PC-9 (cell line): ENCODE measurements around the gene OR2V1. TPM values are rescaled to one million over a fixed set of nuclear protein-coding genes. Genes with fewer than 3 reads are reported as not detected.

ENCODE experiments used
- BruUV-seq: library from RNA; stranded (reverse); fragments of 400-500 nt; replicated peaks from 2 replicates; lab custom pipeline; 2021; lab: Mats Ljungman, UMichigan
- CTCF ChIA-PET: fragments of 300-600 bp; sonication (Branson Sonifier 250); formaldehyde crosslinking; loops from one replicate; lab custom pipeline; 2022; ENCODE audit warnings: antibody characterized with exemption; lab: Charles Lee
- POLR2A ChIA-PET: fragments of 300-600 bp; sonication (Branson Sonifier 250); formaldehyde crosslinking; loops from one replicate; lab custom pipeline; 2022; ENCODE audit warnings: antibody characterized with exemption; ENCODE audit not compliant: unreplicated experiment; lab: Charles Lee
- DNase-seq, 2 experiments: peaks; one replicate each; pipeline versions ENCODE4 v3.0.0 to v3.0.0-alpha.2; 2015 to 2022; ENCODE audit warnings: mixed read lengths in 1 of 2
- H2AFZ ChIP-seq: fragments of 200-600 bp; sonication (generic); 2 replicates; pipeline ENCODE4 v1.8.1; 2017; ENCODE audit warnings: antibody characterized with exemption
- H3F3A ChIP-seq: fragments of 200-600 bp; sonication (generic); 2 replicates; pipeline ENCODE4 v1.8.1; 2017; ENCODE audit warnings: antibody characterized with exemption, mild to moderate bottlenecking, low read depth; ENCODE audit not compliant: insufficient read depth
- H3K27ac ChIP-seq: fragments of 200-600 bp; sonication (generic); 2 replicates; pipeline ENCODE4 v1.6.1; 2016; ENCODE audit warnings: mixed run types
- H3K27me3 ChIP-seq: fragments of 200-600 bp; sonication (generic); 2 replicates; pipeline ENCODE4 v1.6.1; 2016; ENCODE audit warnings: low read depth, mixed run types; ENCODE audit not compliant: insufficient read depth
- H3K36me3 ChIP-seq: fragments of 200-600 bp; sonication (generic); 2 replicates; pipeline ENCODE4 v1.6.1; 2016; ENCODE audit warnings: low read depth, mixed run types
- H3K4me1 ChIP-seq: fragments of 200-600 bp; sonication (generic); replicated peaks from 2 replicates; pipeline ENCODE4 v1.6.1; 2016; ENCODE audit warnings: mixed run types; ENCODE audit not compliant: insufficient read depth
- H3K4me2 ChIP-seq: fragments of 200-600 bp; sonication (generic); 2 replicates; pipeline ENCODE4 v1.6.1; 2017; ENCODE audit warnings: mixed run types
- H3K4me3 ChIP-seq: fragments of 200-600 bp; sonication (generic); 2 replicates; pipeline ENCODE4 v1.6.1; 2016; ENCODE audit warnings: mixed run types
- H3K79me2 ChIP-seq: fragments of 200-600 bp; sonication (generic); 2 replicates; pipeline ENCODE4 v1.6.1; 2017; ENCODE audit warnings: low read depth, mixed run types
- H3K9me2 ChIP-seq: fragments of 200-600 bp; sonication (generic); 2 replicates; pipeline ENCODE4 v1.8.1; 2017; ENCODE audit warnings: mild to moderate bottlenecking; ENCODE audit not compliant: insufficient read depth
- H3K9me3 ChIP-seq: fragments of 200-600 bp; sonication (generic); 2 replicates; pipeline ENCODE4 v1.8.1; 2016; ENCODE audit warnings: low read depth; ENCODE audit not compliant: insufficient read depth
- H4K20me1 ChIP-seq: fragments of 200-600 bp; sonication (generic); 2 replicates; pipeline ENCODE4 v1.8.1; 2017; ENCODE audit not compliant: insufficient read depth
- EZH2 ChIP-seq: fragments of 200-600 bp; sonication (generic); IDR thresholded peaks from 2 replicates; pipeline ENCODE4 v1.8.0; 2017; ENCODE audit warnings: antibody characterized with exemption, low read depth
- intact Hi-C: fragments of 100-400 bp; cut with micrococcal nuclease; formaldehyde crosslinking; loops from one replicate; pipeline ENCODE4 v1.10.0; 2022; ENCODE audit not compliant: unreplicated experiment
- total RNA-seq: library from RNA; stranded (reverse); gene quantifications from 2 replicates; pipeline ENCODE4 v1.2.3, GENCODE V29; 2021
- TF ChIP-seq, protein P1 (sequence below): fragments of 200-600 bp; sonication (generic); conservative IDR thresholded peaks from 2 replicates; pipeline ENCODE4 v1.6.1; 2017; ENCODE audit warnings: mixed run types, antibody characterized with exemption, mild to moderate bottlenecking, moderate library complexity

The OR2V1 gene
- total RNA-seq, 1 experiment from 2014 or later, result not detected

DNA sequence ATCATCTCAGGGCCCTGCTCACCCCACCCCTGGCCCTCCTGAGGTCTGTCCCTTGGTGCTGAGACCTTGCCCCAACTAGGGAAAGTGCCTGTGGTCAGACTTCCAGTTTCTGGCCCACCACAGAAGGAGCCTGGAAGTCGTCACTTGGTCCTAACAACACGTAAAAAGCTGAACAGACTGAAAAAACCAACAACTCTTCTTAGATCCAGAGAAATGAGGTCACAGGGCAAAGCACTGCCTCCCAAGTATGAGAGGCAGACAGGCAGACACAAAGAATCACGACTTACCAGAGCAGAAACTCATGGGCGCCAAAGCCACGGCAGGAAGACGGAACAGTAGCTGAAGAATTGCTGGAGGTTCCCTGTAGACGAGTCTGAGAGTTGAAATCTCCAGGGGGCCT lies 38.5 kb downstream of the OR2V1 start:
- Histone ChIP-seq H3K27me3 (peaks cover 7% of the 10 kb centered on the region; the same call in 1 of the 2 replicates), H3K9me2 (no peaks in the 10 kb centered on the region), H3K36me3 (no peaks in the 10 kb centered on the region), H3K9me3 (no peaks in the 10 kb centered on the region), H3K4me3 (no peak overlapping the region), H3K79me2 (no peaks in the 10 kb centered on the region), H3F3A (no peaks in the 10 kb centered on the region), H3K4me2 (no peak overlapping the region), H3K4me1 (no peaks in the 10 kb centered on the region), H4K20me1 (no peaks in the 10 kb centered on the region), H3K27ac (no peak overlapping the region), H2AFZ (no peak overlapping the region)
- CTCF ChIA-PET, result no interaction called here
- intact Hi-C loops, result no loop called here
- BruUV-seq, result no TSS peak
- POLR2A ChIA-PET, result no interaction called here
- TF ChIP-seq EZH2, result no peak
- TF ChIP-seq, protein P1, sequence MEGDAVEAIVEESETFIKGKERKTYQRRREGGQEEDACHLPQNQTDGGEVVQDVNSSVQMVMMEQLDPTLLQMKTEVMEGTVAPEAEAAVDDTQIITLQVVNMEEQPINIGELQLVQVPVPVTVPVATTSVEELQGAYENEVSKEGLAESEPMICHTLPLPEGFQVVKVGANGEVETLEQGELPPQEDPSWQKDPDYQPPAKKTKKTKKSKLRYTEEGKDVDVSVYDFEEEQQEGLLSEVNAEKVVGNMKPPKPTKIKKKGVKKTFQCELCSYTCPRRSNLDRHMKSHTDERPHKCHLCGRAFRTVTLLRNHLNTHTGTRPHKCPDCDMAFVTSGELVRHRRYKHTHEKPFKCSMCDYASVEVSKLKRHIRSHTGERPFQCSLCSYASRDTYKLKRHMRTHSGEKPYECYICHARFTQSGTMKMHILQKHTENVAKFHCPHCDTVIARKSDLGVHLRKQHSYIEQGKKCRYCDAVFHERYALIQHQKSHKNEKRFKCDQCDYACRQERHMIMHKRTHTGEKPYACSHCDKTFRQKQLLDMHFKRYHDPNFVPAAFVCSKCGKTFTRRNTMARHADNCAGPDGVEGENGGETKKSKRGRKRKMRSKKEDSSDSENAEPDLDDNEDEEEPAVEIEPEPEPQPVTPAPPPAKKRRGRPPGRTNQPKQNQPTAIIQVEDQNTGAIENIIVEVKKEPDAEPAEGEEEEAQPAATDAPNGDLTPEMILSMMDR, result no peak
- DNase-seq, result no peak

DNA sequence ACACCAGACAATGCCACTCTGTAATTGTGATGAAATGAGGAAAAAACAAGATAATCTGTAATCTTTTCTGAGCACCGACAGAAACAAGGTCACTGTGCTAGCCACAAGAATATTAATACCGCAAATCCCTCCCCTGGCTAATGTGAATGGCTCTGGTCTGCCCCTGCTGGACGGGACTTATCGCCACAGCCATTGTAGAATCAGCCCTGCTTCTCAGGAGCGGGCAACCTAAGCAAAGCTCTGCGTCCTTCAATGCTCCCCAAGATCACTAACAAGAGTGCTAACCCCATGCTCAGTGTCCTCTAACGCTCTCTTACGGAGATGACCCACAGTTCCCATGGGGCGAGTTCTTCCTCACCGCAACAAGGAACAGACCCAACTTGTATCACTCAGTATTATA lies 42.7 kb downstream of the OR2V1 start:
- Histone ChIP-seq H4K20me1 (no peaks in the 10 kb centered on the region), H3K27me3 (peaks cover 43% of the 10 kb centered on the region), H3K9me3 (no peaks in the 10 kb centered on the region), H3F3A (no peaks in the 10 kb centered on the region), H3K27ac (no peak overlapping the region), H2AFZ (no peak overlapping the region), H3K4me2 (no peak overlapping the region), H3K4me3 (no peak overlapping the region), H3K36me3 (no peaks in the 10 kb centered on the region), H3K79me2 (no peaks in the 10 kb centered on the region), H3K9me2 (no peaks in the 10 kb centered on the region), H3K4me1 (no peaks in the 10 kb centered on the region)
- no peak for DNase-seq
- intact Hi-C loops, result no loop called here
- ChIA-PET CTCF (interaction anchor here (0.6 kb wide), 1 partner anchor 256 kb away, joined by 4 read pairs; no protein-coding TSS in a partner anchor), POLR2A (no interaction called here)
- TF ChIP-seq EZH2, result no peak
- TF ChIP-seq, protein P1, result peak; percentile 58
- BruUV-seq, result no TSS peak

DNA sequence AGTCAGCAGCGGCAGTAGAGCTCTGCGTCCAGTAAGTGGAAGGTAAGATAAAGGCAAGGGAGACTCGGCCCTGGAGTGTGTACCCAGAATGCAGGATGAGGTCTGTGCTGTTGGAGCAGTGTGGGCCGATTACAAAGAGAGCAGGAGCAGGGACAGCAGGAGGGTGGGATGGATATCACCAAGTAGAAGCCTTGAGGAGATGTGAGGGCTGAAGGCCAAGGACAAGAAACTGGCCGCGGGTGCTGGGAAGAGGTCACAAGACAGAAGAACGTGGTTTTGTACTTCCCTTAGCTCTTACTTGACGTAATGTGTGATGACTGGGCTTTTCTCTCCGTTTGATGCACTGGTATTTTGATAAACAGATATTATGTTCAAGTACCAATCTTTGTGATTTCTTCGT lies 43.7 kb downstream of the OR2V1 start:
- BruUV-seq, result no TSS peak
- Histone ChIP-seq H3K9me2 (no peaks in the 10 kb centered on the region), H2AFZ (no peak overlapping the region), H3K27me3 (peaks cover 51% of the 10 kb centered on the region), H3K9me3 (no peaks in the 10 kb centered on the region), H4K20me1 (no peaks in the 10 kb centered on the region), H3K4me3 (no peak overlapping the region), H3K79me2 (no peaks in the 10 kb centered on the region), H3K36me3 (no peaks in the 10 kb centered on the region), H3F3A (no peaks in the 10 kb centered on the region), H3K4me1 (no peaks in the 10 kb centered on the region), H3K4me2 (no peak overlapping the region), H3K27ac (no peak overlapping the region)
- no peak for TF ChIP-seq EZH2
- TF ChIP-seq, protein P1, result no peak
- DNase-seq, result no peak
- intact Hi-C loops, result no loop called here
- POLR2A ChIA-PET, result interaction anchor here (0.7 kb wide), 1 partner anchor 227 kb away, joined by 3 read pairs; no protein-coding TSS in a partner anchor
- CTCF ChIA-PET, result no interaction called here
